HG03432 (cell line): ENCODE results near the gene TSKU.

Experiments used
- ATAC-seq: cut with Tn5 transposase; IDR thresholded peaks from one replicate; pipeline ENCODE4 v1.9.1; 2021; ENCODE audit warnings: mild to moderate bottlenecking, moderate library complexity; ENCODE audit not compliant: unreplicated experiment

The TSKU gene

GRCh38 chr11:76769645-76770586, 13.2 kb upstream of the TSKU start:
- no peak for ATAC-seq

DNA sequence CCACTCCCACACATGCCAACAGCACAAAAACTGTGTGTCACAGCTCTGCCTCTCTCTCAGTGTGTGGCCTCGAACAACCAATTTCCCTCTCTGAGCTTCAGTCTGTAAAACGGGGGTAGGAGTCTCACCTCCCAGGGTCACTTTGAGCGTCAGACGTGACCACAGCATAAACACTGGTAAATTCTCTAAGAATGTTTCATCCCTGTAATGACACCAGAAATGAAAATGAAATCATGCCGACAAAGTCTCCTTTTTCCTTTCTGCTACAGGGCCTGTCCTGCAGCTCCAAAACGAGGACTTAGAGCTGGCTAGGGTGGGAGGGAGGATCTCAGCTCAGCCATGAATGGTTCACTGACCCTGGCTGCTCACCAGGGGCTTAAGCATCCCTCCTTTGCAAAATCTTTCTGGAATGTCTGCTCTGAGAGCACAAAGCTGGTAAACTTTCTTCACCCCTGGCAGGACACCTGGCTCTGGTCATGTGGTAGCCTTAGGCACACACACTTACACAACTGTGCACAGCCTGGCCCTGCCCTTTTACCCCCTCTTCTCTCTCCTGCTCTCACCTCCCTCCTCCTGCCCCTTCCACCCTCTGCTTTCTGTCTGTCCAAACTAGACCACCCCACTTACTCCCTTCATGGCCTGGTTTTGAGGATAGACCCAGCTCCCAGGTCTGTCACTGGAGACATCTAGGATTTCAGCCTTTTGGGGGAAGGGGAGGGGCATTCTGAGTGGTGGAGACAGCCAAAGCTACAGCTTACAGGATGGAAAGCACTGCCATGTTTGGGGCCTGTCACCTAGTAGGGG, 12.3 kb upstream of the TSKU start:
- no peak for ATAC-seq

GRCh38 chr11:76771446-76772099, 11.6 kb upstream of the TSKU start:
- ATAC-seq = no peak

DNA sequence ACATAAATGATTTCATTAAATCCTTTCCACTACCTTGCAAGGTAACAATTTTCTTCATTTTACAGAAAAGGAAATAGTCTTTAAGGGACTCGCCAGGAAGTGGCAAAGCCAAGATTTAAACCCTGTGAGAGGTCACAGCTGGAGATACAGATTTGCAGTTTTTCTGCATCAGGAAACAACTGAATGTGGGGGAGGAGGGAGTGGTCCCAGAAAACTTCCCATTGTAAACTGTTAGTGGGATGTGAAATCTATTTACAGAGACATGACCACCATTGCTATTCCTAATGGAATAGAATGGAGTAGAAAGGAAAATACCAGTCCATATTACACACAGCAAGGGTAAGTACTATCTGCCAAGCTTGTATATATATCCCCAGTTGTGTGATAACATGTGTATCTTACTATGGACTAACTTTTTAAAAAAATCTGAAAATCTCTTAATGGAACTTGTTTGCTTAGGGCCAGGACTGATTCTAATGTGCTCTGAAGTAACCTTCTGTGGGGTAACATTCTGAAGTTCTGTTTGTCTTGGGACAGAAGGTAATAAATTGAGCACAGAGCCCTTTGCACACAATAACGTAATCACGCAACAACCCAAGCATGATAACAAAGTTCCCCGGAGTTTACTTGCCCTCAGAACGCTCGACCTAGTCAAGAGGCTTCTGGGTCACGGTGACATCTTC, 10.9 kb upstream of the TSKU start:
- no peak for ATAC-seq

- no peak for ATAC-seq
Measured at GRCh38 chr11:76772783-76773106, 10.4 kb upstream of the TSKU start.

- ATAC-seq = no peak
Measured at GRCh38 chr11:76773921-76774361, 9.2 kb upstream of the TSKU start.

DNA sequence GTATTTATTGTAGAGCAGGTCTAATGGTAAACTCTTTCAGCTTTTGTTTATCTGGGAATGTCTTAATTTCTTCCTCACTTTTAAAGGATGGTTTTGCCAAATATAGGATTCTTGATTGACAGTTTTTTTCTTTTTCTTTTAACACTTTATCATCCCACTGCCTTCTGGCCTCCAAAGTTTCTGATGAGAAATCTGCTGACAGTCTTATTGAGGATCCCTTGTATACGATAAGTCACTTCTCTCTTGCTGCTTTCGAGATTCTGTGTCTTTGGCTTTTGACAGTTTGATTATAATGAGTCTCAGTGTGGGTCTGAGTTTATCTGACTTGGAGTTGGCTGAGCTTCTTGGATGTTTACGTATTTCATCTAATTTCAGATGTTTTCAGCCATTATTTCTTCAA, 6.7 kb upstream of the TSKU start:
- no peak for ATAC-seq

- no peak for ATAC-seq
Measured at GRCh38 chr11:76777305-76777704, 5.9 kb upstream of the TSKU start.

GRCh38 chr11:76777876-76778275, 5.3 kb upstream of the TSKU start:
- ATAC-seq = no peak

- no peak for ATAC-seq
Measured at GRCh38 chr11:76778874-76779273, 4.3 kb upstream of the TSKU start.

- no peak for ATAC-seq
Measured at GRCh38 chr11:76781046-76781801, 1.9 kb upstream of the TSKU start.

GRCh38 chr11:76781807-76782530, 1.2 kb upstream of the TSKU start:
- ATAC-seq = no peak

DNA sequence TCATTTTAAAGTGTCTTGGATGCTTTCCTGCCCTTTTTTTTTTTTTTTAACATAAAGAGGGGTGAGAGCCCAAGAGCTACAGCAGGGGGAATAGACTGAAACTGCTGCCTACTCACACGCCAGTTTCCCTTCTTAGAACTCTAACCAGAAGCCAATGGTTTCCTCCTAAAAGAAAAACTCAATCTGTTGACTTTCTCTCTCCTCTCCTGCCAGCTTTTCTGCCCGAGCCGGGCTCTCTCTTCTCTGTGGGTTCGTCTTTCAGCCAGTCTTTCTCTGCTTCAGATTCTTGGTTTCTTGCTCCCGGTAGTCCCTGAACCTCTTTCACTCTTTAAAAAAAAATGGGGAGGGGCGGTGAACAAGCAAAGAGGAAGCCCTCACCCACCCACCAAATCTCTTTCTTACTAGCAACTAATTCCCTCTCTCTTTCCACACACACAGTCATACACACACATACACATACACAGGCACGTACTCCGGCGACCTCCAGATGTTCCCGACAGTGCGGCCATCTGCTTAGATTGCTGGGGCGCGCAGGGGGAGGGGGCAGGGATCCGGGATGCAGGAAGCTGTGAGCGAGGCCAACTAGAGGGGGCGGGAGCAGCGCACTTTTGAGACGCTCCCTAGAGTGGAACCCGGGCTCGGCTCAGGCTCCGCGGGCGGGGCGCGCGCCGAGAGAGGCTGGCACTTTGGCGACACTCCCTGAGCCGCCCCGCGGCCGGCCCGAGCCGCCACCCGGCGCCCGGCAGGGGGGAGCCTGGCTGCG, 444 bp upstream of the TSKU start:
- ATAC-seq = peak; percentile 52

DNA sequence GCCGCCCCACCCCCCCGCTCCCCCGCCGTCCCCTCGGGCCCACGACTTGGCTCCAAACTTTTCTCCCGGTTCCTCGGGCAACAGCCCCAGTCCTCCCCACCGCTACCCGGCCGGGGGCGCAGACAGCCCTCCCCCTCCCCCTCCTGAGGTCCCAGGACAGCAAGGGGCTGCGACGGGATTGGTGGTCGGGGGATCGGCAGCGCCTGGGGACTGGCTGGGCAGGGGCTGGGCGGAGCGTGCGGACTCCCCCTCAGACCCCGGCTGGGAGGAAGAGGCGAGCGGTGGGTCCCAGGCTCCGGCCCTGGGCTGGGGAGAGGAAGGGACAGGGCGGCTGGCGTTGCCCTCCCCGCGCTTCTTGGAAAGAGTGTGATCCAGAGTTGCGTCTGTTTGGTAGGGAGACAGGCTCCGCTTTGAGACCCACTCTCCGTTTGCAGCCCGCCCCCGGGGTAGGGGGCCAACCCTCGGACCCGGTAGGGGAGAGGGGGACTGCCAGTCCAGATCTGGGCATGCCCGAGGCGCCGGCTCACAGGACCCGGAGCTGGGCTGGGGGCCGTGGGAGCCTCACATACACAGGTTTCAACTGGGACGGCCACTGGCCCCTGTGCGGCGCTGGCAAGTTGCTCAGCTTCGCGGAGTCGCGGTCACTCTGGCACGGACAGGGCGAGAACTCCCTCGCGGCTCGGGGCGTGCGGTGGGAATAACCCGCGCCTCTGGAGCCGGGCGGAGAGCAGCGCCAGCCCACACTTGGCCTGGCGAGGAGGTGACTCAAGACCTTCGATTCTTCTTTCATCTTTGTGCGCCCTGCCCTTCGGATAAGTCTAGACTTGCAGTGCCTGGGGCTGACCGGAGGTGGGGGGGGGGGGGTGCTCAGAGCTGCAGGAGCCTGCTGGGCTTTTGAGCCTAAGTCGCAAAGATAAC, 999 bp downstream of the TSKU start:
- ATAC-seq = no peak

- no peak for ATAC-seq
Measured at GRCh38 chr11:76785513-76785912, 2.4 kb downstream of the TSKU start.

DNA sequence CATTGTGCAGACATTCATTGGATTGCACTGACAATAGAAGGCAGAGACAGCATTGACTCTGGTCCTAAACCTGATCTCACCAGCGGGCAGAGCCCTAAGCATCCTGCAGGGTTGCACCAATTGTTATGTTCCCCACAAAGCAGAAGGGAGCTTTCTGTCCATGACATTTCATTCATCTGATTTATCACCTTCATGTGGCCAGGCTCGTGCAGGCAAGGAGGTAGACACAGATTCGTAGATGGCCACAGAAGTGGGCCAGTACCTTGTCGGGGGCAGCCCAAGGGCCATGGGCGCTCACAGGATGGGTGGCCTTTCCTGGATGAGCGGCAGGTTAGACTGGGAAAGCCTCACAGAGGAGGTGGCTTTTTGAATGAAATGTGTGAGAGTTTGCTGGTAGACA, 2.9 kb downstream of the TSKU start:
- no peak for ATAC-seq

GRCh38 chr11:76786441-76787014, 3.4 kb downstream of the TSKU start:
- ATAC-seq = no peak
